ENCODE data around the gene DBNDD1. TPM values are rescaled to one million over a fixed set of nuclear protein-coding genes. Genes with fewer than 3 reads are reported as not detected.

Gene DBNDD1
- total and polyA plus RNA-seq, 2 experiments from 2014 or later = 63.3 to 90.8 TPM

GRCh38 chr16:90046122-90046970 lies 27.1 kb upstream of the DBNDD1 start:
- Mint-ChIP-seq H3K27me3 (ENCODE audit: insufficient read depth, low read depth, poor library complexity) (peaks cover 14% of the 10 kb centered on the region), H3K9me3 (no peaks in the 10 kb centered on the region), H3K36me3 (ENCODE audit: low read depth) (peaks cover 3% of the 10 kb centered on the region; the same call in 2 of the 3 replicates), H3K4me3 (peak overlapping the region; percentile 61), H3K27ac (no peak overlapping the region), H3K4me1 (peaks cover 10% of the 10 kb centered on the region; the same call in 2 of the 3 replicates)
- Histone ChIP-seq H4K20me1 (replicated peaks; ENCODE audit: insufficient read depth) (no peaks in the 10 kb centered on the region), H3K4me1 (ENCODE audit: insufficient read depth) (no peaks in the 10 kb centered on the region; the same call in 1 of the 2 replicates), H3F3A (replicated peaks; ENCODE audit: low read depth) (peaks cover 8% of the 10 kb centered on the region), H3K36me3 (ENCODE audit: insufficient read depth) (no peaks in the 10 kb centered on the region), H3K4me2 (peak overlapping the region; percentile 90), H3K27ac (ENCODE audit: low read depth) (no peak overlapping the region), H3K79me2 (replicated peaks; ENCODE audit: insufficient read depth) (no peaks in the 10 kb centered on the region), H3K9me2 (ENCODE audit: insufficient read depth) (no peaks in the 10 kb centered on the region), H3K4me3 (peak overlapping the region; percentile 70), H3K27me3 (ENCODE audit: insufficient read depth) (no peaks in the 10 kb centered on the region), H2AFZ (peak overlapping the region; percentile 87; the same call in 1 of the 2 replicates)
- DNase-seq (ENCODE audit: low spot score) (peak; percentile 95), ATAC-seq (peak; percentile 93)
- TF ChIP-seq, protein P1, sequence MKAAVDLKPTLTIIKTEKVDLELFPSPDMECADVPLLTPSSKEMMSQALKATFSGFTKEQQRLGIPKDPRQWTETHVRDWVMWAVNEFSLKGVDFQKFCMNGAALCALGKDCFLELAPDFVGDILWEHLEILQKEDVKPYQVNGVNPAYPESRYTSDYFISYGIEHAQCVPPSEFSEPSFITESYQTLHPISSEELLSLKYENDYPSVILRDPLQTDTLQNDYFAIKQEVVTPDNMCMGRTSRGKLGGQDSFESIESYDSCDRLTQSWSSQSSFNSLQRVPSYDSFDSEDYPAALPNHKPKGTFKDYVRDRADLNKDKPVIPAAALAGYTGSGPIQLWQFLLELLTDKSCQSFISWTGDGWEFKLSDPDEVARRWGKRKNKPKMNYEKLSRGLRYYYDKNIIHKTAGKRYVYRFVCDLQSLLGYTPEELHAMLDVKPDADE (IDR thresholded peaks at IDR 0.05) = no peak
- no peak for TF ChIP-seq POLR2AphosphoS5 (IDR thresholded peaks at IDR 0.05; ENCODE audit: low read depth)
- no peak for TF ChIP-seq ZNF114 (CRISPR knock-in tag; IDR thresholded peaks at IDR 0.05)
- TF ChIP-seq ZNF331 (CRISPR knock-in tag; IDR thresholded peaks at IDR 0.05; ENCODE audit: low read depth) = no peak
- TF ChIP-seq REST (IDR thresholded peaks at IDR 0.05; ENCODE audit: unreplicated experiment) = no peak
- TF ChIP-seq CTCF (conservative IDR thresholded peaks at IDR 0.05; ENCODE audit: low read depth in 2 of 2) = no peak
- TF ChIP-seq CREB1 (CRISPR knock-in tag; IDR thresholded peaks at IDR 0.05; ENCODE audit: low read depth) = no peak
- no peak for TF ChIP-seq EZH2phosphoT487 (IDR thresholded peaks at IDR 0.05; ENCODE audit: unreplicated experiment)
- no peak for TF ChIP-seq NANOG (IDR thresholded peaks at IDR 0.05; ENCODE audit: borderline replicate concordance)
